HepG2 (cell line): ENCODE measurements around the gene EXOC6B. TPM values are rescaled to one million over a fixed set of nuclear protein-coding genes. Genes with fewer than 3 reads are reported as not detected.

Experiments
- EHMT2 ChIP-seq: fragments of 200-600 bp; sonication (generic); IDR thresholded peaks from 2 replicates; pipeline ENCODE4 v1.7.0; 2017; ENCODE audit warnings: antibody characterized with exemption, low read depth, low read length, borderline replicate concordance
- EP300 ChIP-seq, 3 experiments: sonication (generic) in 1 of 3; formaldehyde crosslinking in 1 of 3; IDR thresholded peaks; 2 replicates each; pipeline versions ENCODE4 v1.5.1 to v1.6.1; 2011 to 2020; ENCODE audit warnings: low read depth in 2 of 3, low read length in 2 of 3, borderline replicate concordance in 1 of 3, improper control_type of control experiment in 1 of 3, mild to moderate bottlenecking in 1 of 3, missing genetic modification reagents in 1 of 3, moderate library complexity in 1 of 3
- FOXA3 ChIP-seq: IDR thresholded peaks from 2 replicates; pipeline ENCODE4 v1.6.1; 2016; ENCODE audit warnings: missing genetic modification reagents, missing compliant biosample characterization
- MAZ ChIP-seq, 2 experiments: sonication (generic) in 1 of 2; formaldehyde crosslinking in 1 of 2; IDR thresholded peaks; 2 replicates each; pipeline versions ENCODE4 v1.5.0 to v1.6.1; 2012 to 2020; ENCODE audit warnings: low read depth in 2 of 2, mild to moderate bottlenecking in 2 of 2, borderline replicate concordance in 1 of 2, improper control_type of control experiment in 1 of 2, low read length in 1 of 2, missing genetic modification reagents in 1 of 2, moderate library complexity in 1 of 2
- NCOR1 ChIP-seq: fragments of 200-600 bp; sonication (generic); IDR thresholded peaks from 2 replicates; pipeline ENCODE4 v1.7.0; 2017; ENCODE audit warnings: antibody characterized with exemption, low read length, borderline replicate concordance
- POGZ ChIP-seq: sonication (generic); formaldehyde crosslinking; IDR thresholded peaks from 2 replicates; pipeline ENCODE4 v1.4.0; 2020; ENCODE audit warnings: mild to moderate bottlenecking, missing genetic modification reagents
- RBM22 ChIP-seq: fragments of 200-400 bp; formaldehyde crosslinking; optimal IDR thresholded peaks from 2 replicates; pipeline ENCODE3; 2017; ENCODE audit warnings: mild to moderate bottlenecking, low read length, moderate library complexity
- WIZ ChIP-seq: sonication (generic); formaldehyde crosslinking; IDR thresholded peaks from 2 replicates; pipeline ENCODE4 v1.5.1; 2020; ENCODE audit warnings: mild to moderate bottlenecking, missing genetic modification reagents
- YEATS4 ChIP-seq: sonication (generic); formaldehyde crosslinking; IDR thresholded peaks from 2 replicates; pipeline ENCODE4 v1.4.0; 2020; ENCODE audit warnings: missing genetic modification reagents, borderline replicate concordance
- ZNF251 ChIP-seq: sonication (generic); formaldehyde crosslinking; IDR thresholded peaks from 2 replicates; pipeline ENCODE4 v1.9.0; 2021; ENCODE audit warnings: mild to moderate bottlenecking, missing genetic modification reagents
- ZNF331 ChIP-seq: sonication (generic); formaldehyde crosslinking; IDR thresholded peaks from 2 replicates; pipeline ENCODE4 v1.4.0; 2020; ENCODE audit warnings: missing genetic modification reagents
- ZNF782 ChIP-seq: sonication (generic); formaldehyde crosslinking; IDR thresholded peaks from 2 replicates; pipeline ENCODE4 v1.4.0; 2020; ENCODE audit warnings: missing genetic modification reagents, mild to moderate bottlenecking, borderline replicate concordance
- polyA plus RNA-seq, 8 experiments: library from polyadenylated mRNA; depleted of rRNA in 3 of 8; stranded (reverse) in 7 of 8; unstranded in 1 of 8; fragments of >200 nt; fragmentation: Illumina TruSeq in 4 of 8; extraction: Trizol in 4 of 8; gene quantifications; 2 replicates each; pipeline versions ENCODE4 v1.2.1 to v1.2.3, GENCODE V29; 2011 to 2016; ENCODE audit warnings: low read depth in 4 of 8, missing spikeins in 1 of 8, mixed read lengths in 1 of 8; ENCODE audit not compliant: insufficient read depth in 1 of 8
- total RNA-seq, 5 experiments: library from RNA; depleted of rRNA; stranded (reverse); fragments of >200 nt; fragmentation: Illumina TruSeq; extraction: Trizol; gene quantifications; 2 replicates each; pipeline ENCODE4 v1.2.3, GENCODE V29; 2016; ENCODE audit warnings: low read depth in 1 of 5
- TF ChIP-seq, protein P1 (sequence below): sonication (generic); formaldehyde crosslinking; conservative IDR thresholded peaks from 2 replicates; pipeline ENCODE4 v1.4.0; 2020; ENCODE audit warnings: mild to moderate bottlenecking, missing genetic modification reagents, moderate library complexity
- TF ChIP-seq, protein P2 (sequence below): sonication (generic); formaldehyde crosslinking; IDR thresholded peaks from 2 replicates; pipeline ENCODE4 v1.8.1; 2023; ENCODE audit warnings: mild to moderate bottlenecking, inconsistent platforms, moderate library complexity, missing genetic modification reagents, borderline replicate concordance
- TF ChIP-seq, protein P3 (sequence below): sonication (generic); formaldehyde crosslinking; IDR thresholded peaks from 2 replicates; pipeline ENCODE4 v1.9.0; 2021; ENCODE audit warnings: missing genetic modification reagents, borderline replicate concordance
- TF ChIP-seq, protein P4 (sequence below): sonication (generic); formaldehyde crosslinking; IDR thresholded peaks from 2 replicates; pipeline ENCODE4 v1.5.1; 2020; ENCODE audit warnings: mild to moderate bottlenecking, moderate library complexity, missing genetic modification reagents
- TF ChIP-seq, protein P5 (sequence below): sonication (generic); formaldehyde crosslinking; IDR thresholded peaks from 2 replicates; pipeline ENCODE4 v1.5.1; 2020; ENCODE audit warnings: mild to moderate bottlenecking, missing genetic modification reagents, borderline replicate concordance

The EXOC6B gene
- total and polyA plus RNA-seq, 2 of the 13 experiments (the other 11 are each of a cell fraction or from before 2014, with no cell fraction given): 9.1 to 15.9 TPM

DNA sequence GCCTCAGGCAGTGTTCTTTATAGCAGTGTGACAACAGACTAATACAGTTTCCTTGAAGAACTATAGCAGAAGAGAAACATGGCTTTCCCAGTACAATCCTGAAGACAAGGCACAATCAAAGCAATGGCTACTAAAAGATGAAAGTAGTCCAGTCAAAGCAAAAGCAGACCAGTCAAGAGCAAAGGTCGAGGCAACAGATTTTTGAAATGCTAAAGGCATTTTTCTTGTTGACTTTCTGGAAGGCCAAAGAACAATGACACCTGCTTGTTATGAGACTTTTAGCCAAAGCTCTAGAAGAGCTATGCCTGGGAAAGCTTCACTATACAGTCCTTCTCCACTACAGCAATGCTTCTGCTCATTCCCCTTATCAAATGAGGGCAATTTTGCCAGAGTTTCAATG lies 269.9 kb downstream of the EXOC6B start (continued):
- TF ChIP-seq, protein P1, sequence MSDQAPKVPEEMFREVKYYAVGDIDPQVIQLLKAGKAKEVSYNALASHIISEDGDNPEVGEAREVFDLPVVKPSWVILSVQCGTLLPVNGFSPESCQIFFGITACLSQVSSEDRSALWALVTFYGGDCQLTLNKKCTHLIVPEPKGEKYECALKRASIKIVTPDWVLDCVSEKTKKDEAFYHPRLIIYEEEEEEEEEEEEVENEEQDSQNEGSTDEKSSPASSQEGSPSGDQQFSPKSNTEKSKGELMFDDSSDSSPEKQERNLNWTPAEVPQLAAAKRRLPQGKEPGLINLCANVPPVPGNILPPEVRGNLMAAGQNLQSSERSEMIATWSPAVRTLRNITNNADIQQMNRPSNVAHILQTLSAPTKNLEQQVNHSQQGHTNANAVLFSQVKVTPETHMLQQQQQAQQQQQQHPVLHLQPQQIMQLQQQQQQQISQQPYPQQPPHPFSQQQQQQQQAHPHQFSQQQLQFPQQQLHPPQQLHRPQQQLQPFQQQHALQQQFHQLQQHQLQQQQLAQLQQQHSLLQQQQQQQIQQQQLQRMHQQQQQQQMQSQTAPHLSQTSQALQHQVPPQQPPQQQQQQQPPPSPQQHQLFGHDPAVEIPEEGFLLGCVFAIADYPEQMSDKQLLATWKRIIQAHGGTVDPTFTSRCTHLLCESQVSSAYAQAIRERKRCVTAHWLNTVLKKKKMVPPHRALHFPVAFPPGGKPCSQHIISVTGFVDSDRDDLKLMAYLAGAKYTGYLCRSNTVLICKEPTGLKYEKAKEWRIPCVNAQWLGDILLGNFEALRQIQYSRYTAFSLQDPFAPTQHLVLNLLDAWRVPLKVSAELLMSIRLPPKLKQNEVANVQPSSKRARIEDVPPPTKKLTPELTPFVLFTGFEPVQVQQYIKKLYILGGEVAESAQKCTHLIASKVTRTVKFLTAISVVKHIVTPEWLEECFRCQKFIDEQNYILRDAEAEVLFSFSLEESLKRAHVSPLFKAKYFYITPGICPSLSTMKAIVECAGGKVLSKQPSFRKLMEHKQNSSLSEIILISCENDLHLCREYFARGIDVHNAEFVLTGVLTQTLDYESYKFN (CRISPR knock-in tag): peak; percentile 73
- no peak for TF ChIP-seq RBM22
- TF ChIP-seq, protein P2, sequence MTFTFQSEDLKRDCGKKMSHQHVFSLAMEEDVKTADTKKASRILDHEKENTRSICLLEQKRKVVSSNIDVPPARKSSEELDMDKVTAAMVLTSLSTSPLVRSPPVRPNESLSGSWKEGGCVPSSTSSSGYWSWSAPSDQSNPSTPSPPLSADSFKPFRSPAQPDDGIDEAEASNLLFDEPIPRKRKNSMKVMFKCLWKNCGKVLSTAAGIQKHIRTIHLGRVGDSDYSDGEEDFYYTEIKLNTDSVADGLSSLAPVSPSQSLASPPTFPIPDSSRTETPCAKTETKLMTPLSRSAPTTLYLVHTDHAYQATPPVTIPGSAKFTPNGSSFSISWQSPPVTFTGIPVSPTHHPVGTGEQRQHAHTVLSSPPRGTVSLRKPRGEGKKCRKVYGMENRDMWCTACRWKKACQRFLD (CRISPR knock-in tag): no peak
- TF ChIP-seq, protein P3, sequence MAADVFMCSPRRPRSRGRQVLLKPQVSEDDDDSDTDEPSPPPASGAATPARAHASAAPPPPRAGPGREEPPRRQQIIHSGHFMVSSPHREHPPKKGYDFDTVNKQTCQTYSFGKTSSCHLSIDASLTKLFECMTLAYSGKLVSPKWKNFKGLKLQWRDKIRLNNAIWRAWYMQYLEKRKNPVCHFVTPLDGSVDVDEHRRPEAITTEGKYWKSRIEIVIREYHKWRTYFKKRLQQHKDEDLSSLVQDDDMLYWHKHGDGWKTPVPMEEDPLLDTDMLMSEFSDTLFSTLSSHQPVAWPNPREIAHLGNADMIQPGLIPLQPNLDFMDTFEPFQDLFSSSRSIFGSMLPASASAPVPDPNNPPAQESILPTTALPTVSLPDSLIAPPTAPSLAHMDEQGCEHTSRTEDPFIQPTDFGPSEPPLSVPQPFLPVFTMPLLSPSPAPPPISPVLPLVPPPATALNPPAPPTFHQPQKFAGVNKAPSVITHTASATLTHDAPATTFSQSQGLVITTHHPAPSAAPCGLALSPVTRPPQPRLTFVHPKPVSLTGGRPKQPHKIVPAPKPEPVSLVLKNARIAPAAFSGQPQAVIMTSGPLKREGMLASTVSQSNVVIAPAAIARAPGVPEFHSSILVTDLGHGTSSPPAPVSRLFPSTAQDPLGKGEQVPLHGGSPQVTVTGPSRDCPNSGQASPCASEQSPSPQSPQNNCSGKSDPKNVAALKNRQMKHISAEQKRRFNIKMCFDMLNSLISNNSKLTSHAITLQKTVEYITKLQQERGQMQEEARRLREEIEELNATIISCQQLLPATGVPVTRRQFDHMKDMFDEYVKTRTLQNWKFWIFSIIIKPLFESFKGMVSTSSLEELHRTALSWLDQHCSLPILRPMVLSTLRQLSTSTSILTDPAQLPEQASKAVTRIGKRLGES: no peak
- peak; percentile 71 for TF ChIP-seq FOXA3
- no peak for TF ChIP-seq ZNF782
- TF ChIP-seq ZNF331 (CRISPR knock-in tag): peak; percentile 56; the same call in 1 of the 2 replicates
- TF ChIP-seq EHMT2: peak; percentile 67; the same call in 1 of the 2 replicates
- TF ChIP-seq, protein P4, sequence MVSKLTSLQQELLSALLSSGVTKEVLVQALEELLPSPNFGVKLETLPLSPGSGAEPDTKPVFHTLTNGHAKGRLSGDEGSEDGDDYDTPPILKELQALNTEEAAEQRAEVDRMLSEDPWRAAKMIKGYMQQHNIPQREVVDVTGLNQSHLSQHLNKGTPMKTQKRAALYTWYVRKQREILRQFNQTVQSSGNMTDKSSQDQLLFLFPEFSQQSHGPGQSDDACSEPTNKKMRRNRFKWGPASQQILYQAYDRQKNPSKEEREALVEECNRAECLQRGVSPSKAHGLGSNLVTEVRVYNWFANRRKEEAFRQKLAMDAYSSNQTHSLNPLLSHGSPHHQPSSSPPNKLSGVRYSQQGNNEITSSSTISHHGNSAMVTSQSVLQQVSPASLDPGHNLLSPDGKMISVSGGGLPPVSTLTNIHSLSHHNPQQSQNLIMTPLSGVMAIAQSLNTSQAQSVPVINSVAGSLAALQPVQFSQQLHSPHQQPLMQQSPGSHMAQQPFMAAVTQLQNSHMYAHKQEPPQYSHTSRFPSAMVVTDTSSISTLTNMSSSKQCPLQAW (CRISPR knock-in tag): no peak
- peak in 1 of 2 experiments; percentile 59; a peak in 1 of 4 replicates for TF ChIP-seq EP300 (IDR thresholded peaks at IDR 0.05; ENCODE audit: low read depth in 2 of 2, low read length in 2 of 2)
- TF ChIP-seq EP300 (CRISPR knock-in tag; IDR thresholded peaks at IDR 0.05; ENCODE audit: borderline replicate concordance): no peak; the same call in 1 of the 2 replicates
- no peak for TF ChIP-seq MAZ (IDR thresholded peaks at IDR 0.05; ENCODE audit: borderline replicate concordance, low read depth, low read length)
- no peak for TF ChIP-seq MAZ (CRISPR knock-in tag; IDR thresholded peaks at IDR 0.05; ENCODE audit: low read depth)
- peak; percentile 68; the same call in 1 of the 2 replicates for TF ChIP-seq NCOR1
- TF ChIP-seq ZNF251 (CRISPR knock-in tag): no peak
- TF ChIP-seq YEATS4 (CRISPR knock-in tag): no peak
- TF ChIP-seq POGZ: peak; percentile 73
- 0 out of 2 replicates have a peak, but pooled peaks have one; percentile 49 for TF ChIP-seq WIZ (CRISPR knock-in tag)
- TF ChIP-seq, protein P5, sequence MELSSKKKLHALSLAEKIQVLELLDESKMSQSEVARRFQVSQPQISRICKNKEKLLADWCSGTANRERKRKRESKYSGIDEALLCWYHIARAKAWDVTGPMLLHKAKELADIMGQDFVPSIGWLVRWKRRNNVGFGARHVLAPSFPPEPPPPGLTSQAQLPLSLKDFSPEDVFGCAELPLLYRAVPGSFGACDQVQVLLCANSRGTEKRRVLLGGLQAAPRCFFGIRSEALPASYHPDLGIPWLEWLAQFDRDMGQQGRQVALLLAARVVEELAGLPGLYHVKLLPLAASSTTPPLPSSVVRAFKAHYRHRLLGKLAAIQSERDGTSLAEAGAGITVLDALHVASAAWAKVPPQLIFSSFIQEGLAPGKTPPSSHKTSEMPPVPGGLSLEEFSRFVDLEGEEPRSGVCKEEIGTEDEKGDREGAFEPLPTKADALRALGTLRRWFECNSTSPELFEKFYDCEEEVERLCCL (CRISPR knock-in tag): no peak
